CD8-positive, alpha-beta memory T cell (primary cell): ENCODE data around the gene DLX3. TPM values are rescaled to one million over a fixed set of nuclear protein-coding genes. Genes with fewer than 3 reads are reported as not detected.

Experiments used
- CTCF ChIA-PET: fragments of 350-600 bp; sonication (Branson Sonifier 250); formaldehyde crosslinking; loops from one replicate; lab custom pipeline; 2021; ENCODE audit warnings: antibody characterized with exemption; lab: Charles Lee
- POLR2A ChIA-PET: fragments of 350-600 bp; sonication (Branson Sonifier 250); formaldehyde crosslinking; loops from one replicate; lab custom pipeline; 2021; ENCODE audit warnings: antibody characterized with exemption; lab: Charles Lee
- DNase-seq, 5 donors: peaks; one replicate each; pipeline versions ENCODE4 v3.0.0 to v3.0.0-alpha.2; 2020 to 2022; ENCODE audit warnings: mixed read lengths in 1 of 5
- H3K27ac ChIP-seq: one replicate; pipeline ENCODE4 v1.7.0; 2013; ENCODE audit warnings: low read depth, mild to moderate bottlenecking, low read length, moderate library complexity
- H3K27me3 ChIP-seq: 2 replicates; pipeline ENCODE4 v1.7.0; 2013; ENCODE audit warnings: low read length, mild to moderate bottlenecking; ENCODE audit not compliant: insufficient read depth, poor library complexity, severe bottlenecking
- H3K36me3 ChIP-seq: 2 replicates; pipeline ENCODE4 v1.7.0; 2013; ENCODE audit warnings: mild to moderate bottlenecking, low read length, moderate library complexity; ENCODE audit not compliant: insufficient read depth
- H3K4me1 ChIP-seq: 2 replicates; pipeline ENCODE4 v1.7.0; 2013; ENCODE audit warnings: mild to moderate bottlenecking, low read length, moderate library complexity; ENCODE audit not compliant: insufficient read depth
- H3K4me3 ChIP-seq: 2 replicates; pipeline ENCODE4 v1.7.0; 2013; ENCODE audit warnings: mild to moderate bottlenecking, low read length
- H3K9me3 ChIP-seq: 2 replicates; pipeline ENCODE4 v1.7.0; 2013; ENCODE audit warnings: mild to moderate bottlenecking, low read length
- H3K27ac Mint-ChIP-seq, 8 donors: one replicate each; pipeline ENCODE4 v1.8.0; 2020 to 2021; ENCODE audit warnings: mixed read lengths in 8 of 8, mild to moderate bottlenecking in 6 of 8, inconsistent platforms in 3 of 8, moderate library complexity in 3 of 8
- H3K27me3 Mint-ChIP-seq, 2 donors: one replicate each; pipeline ENCODE4 v1.8.0; 2020 to 2021; ENCODE audit warnings: mixed read lengths in 2 of 2, mild to moderate bottlenecking in 1 of 2, moderate library complexity in 1 of 2
- H3K36me3 Mint-ChIP-seq, 3 donors: one replicate each; pipeline ENCODE4 v1.8.0; 2020 to 2021; ENCODE audit warnings: mixed read lengths in 3 of 3, inconsistent platforms in 1 of 3, mild to moderate bottlenecking in 1 of 3
- H3K4me1 Mint-ChIP-seq, 3 donors: one replicate each; pipeline ENCODE4 v1.8.0; 2020 to 2021; ENCODE audit warnings: mixed read lengths in 3 of 3, inconsistent platforms in 1 of 3, mild to moderate bottlenecking in 1 of 3
- H3K4me3 Mint-ChIP-seq, 7 donors: one replicate each; pipeline ENCODE4 v1.8.0; 2020 to 2021; ENCODE audit warnings: mixed read lengths in 7 of 7, mild to moderate bottlenecking in 6 of 7, moderate library complexity in 4 of 7, inconsistent platforms in 2 of 7
- H3K9me3 Mint-ChIP-seq, 5 donors: one replicate each; pipeline ENCODE4 v1.8.0; 2020 to 2022; ENCODE audit warnings: mixed read lengths in 5 of 5, mild to moderate bottlenecking in 3 of 5, moderate library complexity in 2 of 5, inconsistent platforms in 1 of 5
- polyA plus RNA-seq: library from polyadenylated mRNA; unstranded; fragments of 300-500 nt; fragmentation: Illumina TruSeq; gene quantifications from one replicate; pipeline ENCODE4 v1.2.3, GENCODE V29; 2021
- total RNA-seq, 2 experiments: library from RNA; stranded (reverse); gene quantifications; one replicate each; pipeline ENCODE4 v1.2.3, GENCODE V29; 2021

Gene DLX3
- total and polyA plus RNA-seq, 3 experiments from 2014 or later: 0.15 TPM; not detected in 2

- H3K27me3 ChIP-seq: peaks cover 13% of the 10 kb centered on the region
- H3K27me3 Mint-ChIP-seq: peaks cover 40 to 73% of the 10 kb centered on the region in 2 donors
Measured at GRCh38 chr17:49984283-49984682, 10.7 kb downstream of the DLX3 start.

GRCh38 chr17:49980703-49981197 lies 14.3 kb downstream of the DLX3 start:
- DNase-seq: no peak
- no peak overlapping the region for H3K4me3 Mint-ChIP-seq
- ChIA-PET POLR2A (no interaction called here), CTCF (interaction anchor here (8.5 kb wide), 1 partner anchor 15 kb away, joined by 64 read pairs; the partner anchor contains the start of gene DLX3)
- H3K9me3 Mint-ChIP-seq: no peaks in the 10 kb centered on the region
- Histone ChIP-seq H3K4me1 (no peaks in the 10 kb centered on the region), H3K27me3 (no peaks in the 10 kb centered on the region), H3K9me3 (no peaks in the 10 kb centered on the region), H3K36me3 (no peaks in the 10 kb centered on the region), H3K27ac (no peak overlapping the region), H3K4me3 (no peak overlapping the region)
- H3K4me1 Mint-ChIP-seq: no peaks in the 10 kb centered on the region
- H3K27me3 Mint-ChIP-seq: peaks cover 48 to 68% of the 10 kb centered on the region in 2 donors
- no peaks in the 10 kb centered on the region for H3K36me3 Mint-ChIP-seq
- no peak overlapping the region for H3K27ac Mint-ChIP-seq

More at GRCh38 chr17:49984283-49984682, 10.7 kb downstream of the DLX3 start:
- no peak overlapping the region for H3K27ac ChIP-seq
- POLR2A ChIA-PET: no interaction called here
- Mint-ChIP-seq H3K4me1 (no peaks in the 10 kb centered on the region), H3K9me3 (no peaks in the 10 kb centered on the region), H3K4me3 (no peak overlapping the region), H3K36me3 (peaks cover 0 to 3% (median 0%) of the 10 kb centered on the region in 3 donors), H3K27ac (peak overlapping the region in 1 of 8 donors; percentile 79)
- no peaks in the 10 kb centered on the region for H3K36me3 ChIP-seq
- CTCF ChIA-PET: interaction anchor here (0.6 to 1.6 kb wide), 2 partner anchors 10 to 12 kb away, joined by 3 to 8 read pairs; no protein-coding TSS in a partner anchor
- no peaks in the 10 kb centered on the region for H3K9me3 ChIP-seq
- no peak for DNase-seq
- H3K4me1 ChIP-seq: no peaks in the 10 kb centered on the region
- H3K4me3 ChIP-seq: no peak overlapping the region

DNA sequence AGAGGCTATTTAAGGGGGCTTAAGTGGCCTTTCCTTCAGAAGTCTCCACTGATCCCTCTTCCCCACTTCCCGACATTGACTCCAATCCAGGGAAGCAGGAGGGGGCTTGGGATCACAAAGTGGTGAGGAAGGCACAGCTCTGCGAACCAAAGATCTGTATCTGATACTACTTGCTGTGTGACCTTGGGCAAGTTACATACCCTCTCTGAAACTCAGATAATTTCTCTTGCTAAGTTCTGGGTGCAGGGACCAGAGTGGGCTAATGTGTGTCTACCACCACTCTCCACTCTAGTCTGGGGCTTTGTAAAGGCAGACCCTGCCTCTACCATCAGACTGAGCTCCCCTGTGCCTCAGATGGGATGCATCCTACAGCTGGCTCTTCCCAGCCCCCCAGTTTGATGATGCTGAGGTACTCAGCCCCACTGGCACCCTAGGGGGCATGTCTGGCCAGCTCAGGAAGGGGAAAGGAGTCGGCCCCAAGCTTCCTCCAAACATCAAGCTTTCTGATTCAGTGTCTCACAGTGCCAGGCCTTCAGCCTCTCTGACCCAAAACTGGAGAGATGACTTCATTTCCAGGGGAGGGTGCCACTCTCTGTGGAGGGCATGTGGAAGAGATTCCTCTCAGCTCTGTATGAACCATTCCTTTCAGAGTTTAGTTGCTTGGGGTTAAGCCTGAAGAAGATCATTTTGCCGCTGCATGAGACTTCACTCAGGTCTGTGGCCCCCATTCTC lies 15.1 kb downstream of the DLX3 start:
- ChIA-PET CTCF (interaction anchor here (1.3 to 8.5 kb wide), 2 partner anchors 16 to 27 kb away, joined by 3 to 64 read pairs; partner anchors contain the start of gene DLX3), POLR2A (no interaction called here)
- Mint-ChIP-seq H3K4me1 (no peaks in the 10 kb centered on the region), H3K4me3 (no peak overlapping the region), H3K9me3 (no peaks in the 10 kb centered on the region), H3K27ac (no peak overlapping the region), H3K27me3 (peaks cover 46 to 75% of the 10 kb centered on the region in 2 donors), H3K36me3 (no peaks in the 10 kb centered on the region)
- H3K9me3 ChIP-seq: no peaks in the 10 kb centered on the region
- H3K36me3 ChIP-seq: no peaks in the 10 kb centered on the region
- no peak overlapping the region for H3K27ac ChIP-seq
- H3K27me3 ChIP-seq: no peaks in the 10 kb centered on the region
- DNase-seq: no peak
- H3K4me3 ChIP-seq: no peak overlapping the region
- no peaks in the 10 kb centered on the region for H3K4me1 ChIP-seq

DNA sequence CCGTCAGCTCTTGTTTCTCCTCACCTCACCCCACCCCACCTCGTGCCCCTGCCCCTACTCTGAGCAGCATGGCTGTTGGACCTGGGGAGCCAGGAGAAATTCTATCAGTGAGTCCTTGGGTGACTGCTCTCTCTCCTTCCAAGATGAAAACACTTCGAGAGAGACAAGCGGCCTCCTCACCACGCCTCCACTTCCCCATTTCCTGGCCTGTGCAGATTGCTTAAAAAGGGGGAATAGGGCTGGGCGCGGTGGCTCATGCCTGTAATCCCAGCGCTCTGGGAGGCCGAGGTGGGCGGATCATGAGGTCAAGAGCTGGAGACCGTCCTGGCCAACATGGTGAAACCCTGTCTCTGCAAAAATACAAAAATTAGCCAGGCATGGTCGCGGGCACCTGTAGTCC lies 16.5 kb downstream of the DLX3 start:
- ChIA-PET CTCF (interaction anchor here (1.9 to 8.5 kb wide), 2 partner anchors 17 to 408 kb away, joined by 4 to 64 read pairs; partner anchors contain the start of gene DLX3), POLR2A (no interaction called here)
- no peak overlapping the region for H3K27ac Mint-ChIP-seq
- no peaks in the 10 kb centered on the region for H3K9me3 Mint-ChIP-seq
- Histone ChIP-seq H3K27me3 (peaks cover 6% of the 10 kb centered on the region), H3K4me1 (no peaks in the 10 kb centered on the region), H3K36me3 (no peaks in the 10 kb centered on the region), H3K9me3 (no peaks in the 10 kb centered on the region), H3K27ac (no peak overlapping the region), H3K4me3 (no peak overlapping the region)
- H3K4me3 Mint-ChIP-seq: no peak overlapping the region
- DNase-seq: no peak
- H3K36me3 Mint-ChIP-seq: no peaks in the 10 kb centered on the region
- H3K27me3 Mint-ChIP-seq: peaks cover 52 to 80% of the 10 kb centered on the region in 2 donors
- no peaks in the 10 kb centered on the region for H3K4me1 Mint-ChIP-seq

- Histone ChIP-seq H3K4me3 (no peak overlapping the region), H3K27me3 (peaks cover 14% of the 10 kb centered on the region), H3K36me3 (no peaks in the 10 kb centered on the region), H3K27ac (no peak overlapping the region), H3K4me1 (no peaks in the 10 kb centered on the region), H3K9me3 (no peaks in the 10 kb centered on the region)
- no peaks in the 10 kb centered on the region for H3K36me3 Mint-ChIP-seq
- H3K9me3 Mint-ChIP-seq: no peaks in the 10 kb centered on the region
- peaks cover 59 to 84% of the 10 kb centered on the region in 2 donors for H3K27me3 Mint-ChIP-seq
- no peak overlapping the region for H3K27ac Mint-ChIP-seq
- DNase-seq: no peak
- ChIA-PET POLR2A (interaction anchor here (0.5 kb wide), 1 partner anchor 664 kb away, joined by 5 read pairs; no protein-coding TSS in a partner anchor), CTCF (interaction anchor here (0.7 to 8.5 kb wide), 3 partner anchors 18 to 408 kb away, joined by 3 to 64 read pairs (median 4); partner anchors contain the start of gene DLX3)
- H3K4me3 Mint-ChIP-seq: no peak overlapping the region
- H3K4me1 Mint-ChIP-seq: peaks cover 2 to 7% (median 7%) of the 10 kb centered on the region in 3 donors
Measured at GRCh38 chr17:49977463-49978389, 17.3 kb downstream of the DLX3 start.

DNA sequence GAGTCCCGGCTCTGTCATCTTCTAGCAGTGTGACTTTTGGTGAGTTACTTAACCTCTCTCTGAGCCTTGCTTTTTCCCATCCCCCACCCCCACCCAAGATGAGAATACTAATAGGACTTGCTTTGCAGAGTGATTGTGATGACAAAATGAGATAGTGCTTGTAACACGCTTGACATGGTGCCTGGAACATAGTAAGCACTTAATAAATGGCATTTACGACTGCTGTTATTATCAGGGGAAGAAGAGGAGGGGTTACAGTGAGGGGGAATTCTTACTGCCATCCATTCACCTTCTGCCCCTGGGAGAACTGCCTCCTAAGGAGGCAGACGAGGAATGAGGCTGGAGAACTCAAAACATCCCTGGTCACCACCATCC lies 18.2 kb downstream of the DLX3 start:
- Mint-ChIP-seq H3K36me3 (no peaks in the 10 kb centered on the region), H3K4me3 (no peak overlapping the region), H3K27me3 (peaks cover 61 to 84% of the 10 kb centered on the region in 2 donors), H3K4me1 (peaks cover 4 to 15% (median 11%) of the 10 kb centered on the region in 3 donors), H3K27ac (peak overlapping the region in 1 of 8 donors; percentile 68), H3K9me3 (no peaks in the 10 kb centered on the region)
- no peak for DNase-seq
- Histone ChIP-seq H3K9me3 (no peaks in the 10 kb centered on the region), H3K4me3 (no peak overlapping the region), H3K4me1 (peaks cover 8% of the 10 kb centered on the region), H3K36me3 (no peaks in the 10 kb centered on the region), H3K27me3 (peaks cover 23% of the 10 kb centered on the region), H3K27ac (no peak overlapping the region)
- POLR2A ChIA-PET: no interaction called here
- CTCF ChIA-PET: interaction anchor here (1.1 to 8.5 kb wide), 3 partner anchors 13 to 407 kb away, joined by 3 to 64 read pairs (median 4); partner anchors contain the start of gene DLX3

DNA sequence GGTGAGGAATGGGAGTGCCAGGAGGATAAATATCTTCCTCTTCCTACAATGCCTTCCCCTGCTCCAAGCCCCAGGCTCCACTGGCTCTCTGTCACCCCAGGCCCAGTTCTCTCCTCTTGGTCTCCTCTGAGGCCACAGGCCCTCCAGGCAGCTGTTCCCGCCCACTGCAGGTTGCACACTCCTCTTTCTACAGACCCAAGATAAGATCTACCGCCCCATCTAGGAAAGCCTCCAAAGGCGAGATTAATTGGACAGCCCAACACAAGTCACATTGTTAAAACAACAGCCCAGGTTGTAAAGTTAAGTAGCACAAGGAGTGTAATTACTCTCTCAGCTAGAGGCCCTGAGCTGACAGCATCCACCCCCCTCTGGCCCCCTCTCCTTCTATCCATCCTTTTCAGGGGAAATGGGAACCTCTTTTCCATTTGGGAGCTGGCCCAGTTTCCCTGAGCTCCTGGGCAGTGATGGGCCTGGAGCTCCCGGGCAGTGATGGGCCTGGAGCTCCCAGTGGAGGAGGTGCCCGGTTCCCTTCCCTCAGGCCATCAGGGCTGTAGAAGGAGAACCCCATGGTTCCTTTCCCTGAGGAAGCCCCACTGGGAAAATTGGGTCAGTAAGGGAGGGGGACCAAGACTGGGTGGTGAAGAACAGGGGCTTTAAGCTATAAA lies 18.7 kb downstream of the DLX3 start:
- Mint-ChIP-seq H3K27ac (no peak overlapping the region), H3K27me3 (peaks cover 61 to 85% of the 10 kb centered on the region in 2 donors), H3K36me3 (no peaks in the 10 kb centered on the region), H3K9me3 (no peaks in the 10 kb centered on the region), H3K4me3 (no peak overlapping the region), H3K4me1 (peaks cover 8 to 20% (median 16%) of the 10 kb centered on the region in 3 donors)
- H3K4me1 ChIP-seq: peaks cover 8% of the 10 kb centered on the region
- peaks cover 28% of the 10 kb centered on the region for H3K27me3 ChIP-seq
- H3K36me3 ChIP-seq: no peaks in the 10 kb centered on the region
- no peak for DNase-seq
- CTCF ChIA-PET: interaction anchor here (1.1 to 8.5 kb wide), 3 partner anchors 14 to 406 kb away, joined by 3 to 64 read pairs (median 4); partner anchors contain the start of gene DLX3
- no peaks in the 10 kb centered on the region for H3K9me3 ChIP-seq
- no peak overlapping the region for H3K4me3 ChIP-seq
- no peak overlapping the region for H3K27ac ChIP-seq
- POLR2A ChIA-PET: no interaction called here
